AG20443 (cell line): ENCODE results near the gene SLC6A7.

Source experiments
- DNase-seq: peaks from one replicate; pipeline ENCODE4 v3.0.0; 2012; ENCODE audit warnings: low spot score, mixed read lengths

The SLC6A7 gene

GRCh38 chr5:150173161-150173560, 16.7 kb upstream of the SLC6A7 start:
- DNase-seq, result no peak

DNA sequence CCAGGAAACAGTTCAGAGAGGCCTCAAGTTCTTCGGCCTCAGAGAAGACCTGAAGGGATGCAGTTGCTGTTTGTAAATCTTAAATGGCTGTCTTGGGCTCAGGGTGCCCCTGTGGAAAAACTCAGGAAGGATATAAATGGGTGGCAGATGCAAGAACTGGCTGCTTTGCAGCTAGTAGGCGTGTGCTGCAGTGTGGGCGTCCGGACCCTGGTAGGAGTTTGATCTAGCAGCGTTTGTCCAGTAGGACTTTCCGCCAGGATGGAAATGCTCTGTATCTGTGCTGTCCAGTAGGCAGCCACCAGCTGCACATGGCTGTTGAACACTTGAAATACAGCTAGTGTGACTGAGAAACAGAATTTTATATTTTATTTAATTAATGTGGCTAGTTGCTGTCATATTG, 15.6 kb upstream of the SLC6A7 start:
- DNase-seq, result no peak

- no peak for DNase-seq
These were observed 14.8 kb upstream of the SLC6A7 start for GRCh38 chr5:150175076-150175475.

DNA sequence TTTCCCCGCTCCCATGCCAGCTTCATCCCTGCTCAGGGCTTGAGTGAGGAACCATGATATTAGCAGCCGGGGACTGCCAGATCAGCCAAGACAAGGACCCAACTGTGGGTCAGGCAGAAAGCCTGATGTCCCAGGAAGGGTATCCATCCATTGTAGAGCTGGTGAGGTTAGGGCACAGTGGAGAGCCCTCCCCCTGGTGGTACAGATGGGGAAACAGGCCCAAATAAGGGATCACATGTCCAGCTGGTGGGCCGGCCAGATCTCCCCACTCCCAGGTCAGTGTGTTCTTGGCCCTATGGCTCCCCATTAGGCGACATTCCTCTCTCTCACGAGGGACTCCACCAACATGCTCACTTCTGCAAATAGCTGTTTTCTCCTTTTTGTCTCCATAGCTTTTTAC, 14.3 kb upstream of the SLC6A7 start:
- peak; percentile 65 for DNase-seq

GRCh38 chr5:150176745-150177477, 13.0 kb upstream of the SLC6A7 start:
- DNase-seq, result no peak

DNA sequence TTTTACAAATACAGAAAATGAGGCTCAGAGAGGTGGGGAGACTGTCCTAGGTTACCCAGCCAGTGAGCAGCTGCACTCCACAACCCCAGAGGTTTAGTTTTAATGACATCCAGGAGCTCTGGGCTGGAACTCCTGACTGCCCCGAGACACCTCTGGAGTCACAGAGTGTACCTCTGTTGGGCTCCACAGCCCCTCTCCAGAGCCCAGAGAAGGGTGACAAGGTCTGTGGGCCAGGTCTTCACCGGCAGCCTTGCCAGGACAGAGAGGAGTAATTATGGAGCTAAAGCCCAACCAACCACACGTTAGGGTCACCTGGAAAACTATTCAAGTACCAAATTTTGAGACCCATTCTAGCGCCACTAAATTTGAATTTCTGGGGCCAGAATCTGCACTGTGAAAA, 12.1 kb upstream of the SLC6A7 start:
- DNase-seq, result no peak

DNA sequence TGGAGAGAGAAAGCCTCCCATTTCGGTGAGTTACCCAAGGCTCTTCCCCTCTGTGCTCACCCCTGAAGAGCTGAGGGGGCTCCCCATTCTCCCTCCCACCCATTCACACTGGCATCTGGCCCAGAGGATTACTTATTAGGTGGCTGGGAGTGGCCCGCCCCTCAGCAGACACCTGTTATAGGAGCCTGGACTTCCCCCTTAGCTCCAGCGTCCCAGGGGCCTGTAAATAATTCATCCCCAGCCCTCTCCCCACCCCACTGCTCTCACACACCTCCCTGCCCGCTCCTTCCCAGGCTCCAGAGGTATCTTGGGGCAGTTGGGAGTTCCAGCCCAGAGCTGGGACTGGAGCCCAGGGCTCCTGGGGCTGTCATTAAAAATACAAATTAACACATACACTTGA, 11.6 kb upstream of the SLC6A7 start:
- no peak for DNase-seq

- no peak for DNase-seq
These were observed 10.7 kb upstream of the SLC6A7 start for GRCh38 chr5:150179019-150179620.

GRCh38 chr5:150180241-150181026, 9.4 kb upstream of the SLC6A7 start:
- peak; percentile 69 for DNase-seq

DNA sequence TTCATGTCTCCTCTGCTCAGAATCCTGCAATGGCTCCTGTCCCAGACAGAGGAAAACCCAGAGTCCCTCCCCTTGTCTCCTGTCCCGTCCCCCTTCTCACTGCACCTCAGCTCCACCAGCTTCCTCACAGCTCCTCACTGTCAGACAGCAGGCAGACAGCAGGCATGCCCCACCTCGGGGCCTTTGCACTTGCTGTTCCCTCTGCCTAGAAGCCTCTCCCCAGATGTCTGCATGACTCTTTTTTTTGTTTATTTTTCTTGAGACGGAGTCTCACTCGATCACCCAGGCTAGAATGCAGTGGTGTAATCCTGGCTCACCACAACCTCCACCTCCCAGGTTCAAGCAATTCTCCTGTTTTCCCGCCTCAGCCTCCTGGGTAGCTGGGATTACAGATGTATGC, 8.8 kb upstream of the SLC6A7 start:
- DNase-seq, result no peak

GRCh38 chr5:150181766-150182545, 7.9 kb upstream of the SLC6A7 start:
- no peak for DNase-seq

DNA sequence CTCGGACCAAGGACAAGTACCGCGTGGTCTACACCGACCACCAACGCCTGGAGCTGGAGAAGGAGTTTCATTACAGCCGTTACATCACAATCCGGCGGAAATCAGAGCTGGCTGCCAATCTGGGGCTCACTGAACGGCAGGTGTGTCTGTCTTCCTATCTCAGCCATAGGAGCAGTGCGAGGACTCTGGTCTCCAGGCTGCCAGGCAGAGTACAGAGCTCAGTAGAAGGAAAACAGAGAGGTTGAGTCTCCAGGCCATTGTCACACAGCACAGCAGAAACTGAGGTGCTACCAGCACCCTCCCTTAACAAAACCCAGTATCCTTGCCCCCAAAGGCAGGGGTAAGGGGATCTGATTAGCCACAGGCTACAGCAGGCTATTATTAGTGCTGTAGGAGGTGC, 7.1 kb upstream of the SLC6A7 start:
- DNase-seq, result no peak

- no peak for DNase-seq
These were observed 6.4 kb upstream of the SLC6A7 start for GRCh38 chr5:150183436-150183835.

- DNase-seq, result no peak
These were observed 5.9 kb upstream of the SLC6A7 start for GRCh38 chr5:150184006-150184405.

DNA sequence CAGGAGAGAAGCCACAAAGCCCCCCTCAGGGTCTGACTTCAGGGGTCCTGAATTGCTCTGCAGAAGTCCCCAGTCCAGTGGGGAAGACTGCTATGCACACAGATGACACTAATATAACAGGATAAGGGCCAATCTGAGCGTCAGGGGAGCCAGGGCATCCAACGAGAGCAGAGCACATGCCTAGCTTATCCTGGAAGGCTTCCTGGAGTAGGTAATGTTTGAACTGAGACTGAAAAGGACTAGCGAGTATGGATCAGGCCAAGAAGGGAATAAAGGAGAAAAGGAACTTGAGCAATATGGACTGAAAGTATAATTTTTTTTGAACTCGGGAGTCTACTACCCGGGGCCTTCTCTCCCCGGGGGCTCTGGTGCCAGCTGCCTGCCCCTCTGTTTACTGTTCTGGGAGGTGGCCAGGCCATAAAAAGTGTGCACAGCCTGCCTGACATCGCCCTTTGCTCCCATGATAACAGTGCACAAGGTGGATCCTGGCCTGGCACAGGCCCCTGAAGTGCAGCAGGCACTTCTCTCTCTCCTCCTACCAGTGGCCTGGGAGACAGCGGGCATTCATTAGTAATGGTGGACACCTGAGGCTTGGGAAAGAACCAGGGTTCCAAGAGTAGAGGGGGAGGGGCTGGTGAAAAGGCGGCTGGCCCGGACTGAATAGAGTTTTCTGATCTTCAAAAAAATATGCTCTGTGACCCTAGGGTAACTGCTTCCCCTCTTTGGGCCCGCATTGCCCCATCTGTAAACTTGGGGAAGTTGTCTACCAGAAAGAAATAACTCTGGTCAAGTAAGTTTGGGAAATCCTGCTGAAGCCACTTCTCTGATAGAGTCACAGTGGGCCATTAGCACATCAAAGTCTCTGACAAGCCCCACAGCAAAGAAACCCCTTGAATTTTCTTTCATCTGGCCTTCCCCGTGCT, 4.6 kb upstream of the SLC6A7 start:
- DNase-seq, result no peak

GRCh38 chr5:150186137-150186536, 3.7 kb upstream of the SLC6A7 start:
- no peak for DNase-seq

DNA sequence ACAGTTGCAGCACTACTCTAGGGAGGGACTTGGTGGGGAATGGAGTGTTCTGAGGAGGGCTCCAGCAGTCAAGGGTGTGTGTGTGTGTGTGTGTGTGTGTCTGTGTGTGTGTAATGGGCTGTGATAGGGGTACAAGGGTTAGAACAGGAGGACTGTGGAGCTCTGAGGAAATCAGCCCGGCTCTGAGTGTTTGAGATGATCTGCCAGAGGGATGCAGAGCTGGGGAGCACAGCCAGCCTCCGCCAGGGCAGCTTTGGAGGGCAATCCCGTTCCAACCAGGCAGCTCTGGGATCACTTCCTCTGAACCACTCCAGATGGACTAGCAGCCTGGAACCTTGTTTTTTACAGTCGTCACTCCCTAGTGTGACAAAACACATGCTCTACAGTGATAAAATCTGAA, 3.0 kb upstream of the SLC6A7 start:
- DNase-seq, result no peak

DNA sequence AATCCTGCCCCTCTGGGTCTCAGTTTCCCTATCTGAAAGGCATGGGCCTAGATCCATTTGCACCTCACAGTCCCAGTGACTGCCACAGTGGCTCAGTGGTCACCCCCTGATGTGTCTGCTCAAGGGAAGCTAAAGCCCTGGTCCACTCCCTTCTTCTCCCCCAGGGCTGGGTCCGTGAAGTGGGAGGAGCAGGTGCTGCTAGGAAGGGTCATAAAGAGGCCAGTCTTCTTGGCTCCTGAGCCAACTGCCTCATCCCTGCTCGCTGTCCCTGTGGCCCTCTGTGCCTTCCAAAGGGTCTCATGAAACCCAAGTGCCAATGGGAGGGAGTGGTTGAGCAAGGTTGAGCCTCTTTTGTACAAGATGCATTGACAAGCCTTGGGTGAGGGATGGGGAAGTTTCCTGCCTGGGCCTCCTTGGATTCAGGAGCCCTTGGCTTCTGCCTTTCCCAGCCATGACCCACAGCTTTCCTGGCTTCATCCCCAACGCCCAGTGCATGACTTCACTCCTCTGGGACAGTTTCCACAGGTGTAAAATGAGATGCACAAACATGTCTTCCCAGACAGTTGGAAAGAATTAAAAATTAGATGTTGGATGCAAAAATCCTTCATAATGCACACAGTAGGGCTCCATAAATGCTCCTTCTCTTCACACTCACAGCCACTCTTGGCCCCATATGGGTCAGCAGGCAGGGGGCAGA, 1.6 kb upstream of the SLC6A7 start:
- DNase-seq, result no peak

- no peak for DNase-seq
These were observed 536 bp upstream of the SLC6A7 start for GRCh38 chr5:150189326-150189725.

DNA sequence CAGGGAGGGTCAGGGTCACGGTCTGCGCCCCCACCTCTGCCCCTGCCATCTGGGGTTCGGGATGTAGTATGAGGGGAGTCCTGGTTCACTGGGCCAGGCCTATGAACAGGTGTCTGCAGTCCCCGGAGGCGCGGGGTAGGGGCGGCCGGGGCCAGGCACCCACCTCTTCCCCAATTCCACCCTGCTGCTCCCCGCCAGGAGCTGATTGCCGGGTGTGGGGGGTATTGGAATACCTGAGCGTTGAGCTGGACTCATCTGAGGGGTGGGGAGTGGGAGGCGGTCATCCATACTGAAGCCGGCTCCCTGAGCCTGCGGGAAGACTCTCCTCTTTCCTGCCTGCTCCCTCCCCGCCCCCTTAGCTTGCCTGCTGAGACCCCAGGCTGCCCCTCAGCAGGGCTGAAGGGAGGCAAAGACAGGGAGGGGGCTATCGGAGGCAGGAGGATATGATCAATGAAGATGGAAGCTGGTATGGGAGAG, 679 bp downstream of the SLC6A7 start:
- DNase-seq, result no peak

DNA sequence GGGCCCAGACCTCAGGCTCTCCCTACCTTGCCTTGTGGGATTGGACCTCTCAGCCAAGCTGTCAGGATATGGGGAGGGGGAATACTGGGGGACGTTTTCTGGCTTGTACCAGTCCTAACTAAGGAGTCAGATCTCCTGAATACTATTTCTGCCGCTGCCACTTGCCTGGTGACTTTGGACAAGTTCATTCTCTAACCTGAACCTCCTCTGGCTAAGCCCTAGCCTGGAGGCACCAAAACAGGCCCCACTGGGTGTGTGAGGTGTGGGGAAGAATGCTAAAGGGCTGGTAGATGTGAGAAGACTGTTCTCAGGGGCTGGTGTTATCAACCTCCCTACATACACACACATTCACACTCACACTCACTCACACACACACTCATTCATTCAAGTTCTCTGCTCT, 1.1 kb downstream of the SLC6A7 start:
- DNase-seq, result no peak
